C4-2B (cell line): Measurements from ENCODE around the gene GRIP2.

Source experiments
- CTCF ChIP-seq: fragments of 450-650 bp; conservative IDR thresholded peaks from 2 replicates; pipeline ENCODE4 v1.5.1; 2017; ENCODE audit warnings: mild to moderate bottlenecking
- ZFX ChIP-seq: fragments of 450-650 bp; IDR thresholded peaks from 2 replicates; pipeline ENCODE4 v1.6.1; 2017

DNA sequence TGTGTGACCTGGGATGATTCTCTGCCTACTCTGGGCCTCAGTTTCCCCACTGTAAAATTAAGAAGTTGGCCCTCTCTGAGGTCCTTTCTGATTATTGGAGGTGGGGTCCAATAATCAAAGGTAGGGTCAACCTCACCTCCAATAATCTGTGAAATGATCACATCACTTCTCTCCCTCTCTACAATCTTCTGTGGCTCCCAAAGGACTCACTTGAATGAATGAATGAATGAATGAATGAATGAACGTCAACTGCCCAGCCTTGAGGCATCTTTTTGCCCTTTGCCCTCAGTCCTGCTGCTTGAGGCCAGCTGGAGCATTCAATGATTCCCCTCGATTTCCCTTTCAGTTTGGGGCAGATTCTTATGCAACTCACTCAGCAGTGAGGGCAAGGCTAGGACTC lies 26.7 kb upstream of the GRIP2 start:
- no peak for TF ChIP-seq CTCF
- TF ChIP-seq ZFX, result no peak
